GM23248 (cell line): ENCODE measurements around the gene ABHD10.

Experiments used
- EZH2 ChIP-seq: fragments of 200-600 bp; sonication (generic); IDR thresholded peaks from 2 replicates; pipeline ENCODE4 v1.6.1; 2018; ENCODE audit warnings: antibody characterized with exemption, mild to moderate bottlenecking; ENCODE audit not compliant: insufficient read depth, poor library complexity, severe bottlenecking
- EZH2phosphoT487 ChIP-seq: fragments of 200-600 bp; sonication (generic); IDR thresholded peaks from 2 replicates; pipeline ENCODE4 v1.6.1; 2018; ENCODE audit warnings: antibody characterized with exemption, moderate library complexity, mild to moderate bottlenecking, low read depth; ENCODE audit not compliant: insufficient read depth

DNA sequence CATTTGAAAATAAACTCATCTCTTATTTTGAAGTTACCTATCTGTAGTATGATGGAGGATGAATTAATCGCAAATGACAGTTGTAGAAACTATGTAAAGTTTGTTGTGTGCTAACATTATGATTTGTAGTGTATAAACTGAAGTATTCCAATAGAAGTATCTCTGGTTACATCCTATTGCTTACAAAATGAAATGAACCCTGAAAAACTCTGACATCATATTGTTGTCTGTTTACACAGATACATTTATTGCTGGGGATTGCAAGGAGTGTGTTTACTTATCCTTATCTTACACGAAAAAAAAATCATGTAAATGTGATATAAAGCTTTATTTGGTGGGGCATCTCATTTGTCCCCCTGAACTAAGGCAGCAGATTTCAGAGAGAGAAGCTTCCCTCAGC is 2.6 kb upstream of the ABHD10 start:
- TF ChIP-seq EZH2 (no peak), EZH2phosphoT487 (no peak)
